K562 (cell line): ENCODE data around the gene PDRG1. TPM values are rescaled to one million over a fixed set of nuclear protein-coding genes. Genes with fewer than 3 reads are reported as not detected.

ENCODE experiments used
- ATAC-seq: fragments of 200-7000 bp; cut with Tn5 transposase; 3 replicates; pipeline ENCODE4 v1.9.1; 2020; ENCODE audit warnings: moderate library complexity
- BruUV-seq: library from RNA; stranded (reverse); fragments of 400-500 nt; replicated peaks from 2 replicates; lab custom pipeline; 2021; lab: Mats Ljungman, UMichigan
- CTCF ChIA-PET: fragments of 300-600 bp; formaldehyde crosslinking; extraction: SDS; loops from one replicate; lab custom pipeline; 2021; ENCODE audit warnings: low intra/inter-chr PET ratio; lab: Yijun Ruan, JAX
- POLR2A ChIA-PET: fragments of 300-600, 350-650 bp; sonication (Branson Sonifier 250); formaldehyde crosslinking; extraction: SDS; loops from one replicate; lab custom pipeline; 2021; ENCODE audit warnings: antibody characterized with exemption, inconsistent platforms; lab: Yijun Ruan, JAX
- DNase-seq, 4 experiments: peaks; one replicate each; pipeline versions ENCODE4 v3.0.0 to v3.0.0-alpha.2; 2011 to 2018; ENCODE audit warnings: low spot score in 3 of 4, mixed read lengths in 3 of 4; ENCODE audit errors: extremely low read depth in 1 of 4
- FAIRE-seq: peaks from 2 replicates; lab custom pipeline; 2011; peaks lifted over from hg19 to GRCh38; lab: Jason Lieb, UNC
- H2AFZ ChIP-seq: 2 replicates; pipeline ENCODE4 v1.6.0; 2011; ENCODE audit warnings: low read depth, low read length, control low read depth, inconsistent platforms
- H3K27ac ChIP-seq: fragments of 200-600 bp; 3 replicates; pipeline ENCODE4 v1.8.0; 2011; ENCODE audit warnings: low read depth, mild to moderate bottlenecking, control low read depth, inconsistent platforms, low read length, moderate library complexity, mixed read lengths; ENCODE audit errors: extremely low read depth
- H3K27me3 ChIP-seq, 2 experiments: fragments of 300-600 bp in 1 of 2; 2 replicates in 1 of 2; 3 replicates in 1 of 2; pipeline versions ENCODE4 v1.6.0 to v1.8.0; 2011; ENCODE audit warnings: inconsistent platforms in 2 of 2, low read length in 2 of 2, mild to moderate bottlenecking in 1 of 2, mixed read lengths in 1 of 2, moderate library complexity in 1 of 2; ENCODE audit not compliant: control insufficient read depth in 2 of 2, insufficient read depth in 2 of 2
- H3K36me3 ChIP-seq: fragments of 300-600 bp; 3 replicates; pipeline ENCODE4 v1.8.0; 2011; ENCODE audit warnings: mild to moderate bottlenecking, low read length, inconsistent platforms; ENCODE audit not compliant: control insufficient read depth, insufficient read depth
- H3K4me1 ChIP-seq, 2 experiments: fragments of 200-600 bp in 1 of 2; replicated peaks in 1 of 2; 2 replicates in 1 of 2; 3 replicates in 1 of 2; pipeline versions ENCODE4 v1.5.1 to v1.8.0; 2011; ENCODE audit warnings: inconsistent platforms in 2 of 2, low read length in 2 of 2, mild to moderate bottlenecking in 1 of 2, mixed read lengths in 1 of 2, moderate library complexity in 1 of 2; ENCODE audit not compliant: control insufficient read depth in 2 of 2, insufficient read depth in 2 of 2
- H3K4me2 ChIP-seq: 2 replicates; pipeline ENCODE4 v1.6.1; 2011; ENCODE audit warnings: low read length, control low read depth, inconsistent platforms, mixed read lengths; ENCODE audit not compliant: insufficient read depth
- H3K4me3 ChIP-seq: fragments of 200-600 bp; sonication (generic), shearing (Covaris generic); 2 replicates; pipeline ENCODE4 v1.5.1; 2016; ENCODE audit warnings: control low read depth, inconsistent platforms
- H3K79me2 ChIP-seq: fragments of 200-600 bp; 3 replicates; pipeline ENCODE4 v1.8.0; 2011; ENCODE audit warnings: low read length, inconsistent platforms; ENCODE audit not compliant: control insufficient read depth, insufficient read depth
- H3K9ac ChIP-seq, 2 experiments: 2 replicates each; pipeline versions ENCODE4 v1.6.0 to v1.6.1; 2011; ENCODE audit warnings: low read depth in 2 of 2, low read length in 2 of 2, control low read depth in 1 of 2, inconsistent platforms in 1 of 2, mild to moderate bottlenecking in 1 of 2, mixed read lengths in 1 of 2; ENCODE audit not compliant: insufficient read depth in 1 of 2
- H3K9me1 ChIP-seq: one replicate; pipeline ENCODE4 v1.6.0; 2011; ENCODE audit warnings: inconsistent platforms, mild to moderate bottlenecking, low read length, moderate library complexity; ENCODE audit not compliant: control insufficient read depth, insufficient read depth
- H3K9me3 ChIP-seq: replicated peaks from 2 replicates; pipeline ENCODE4 v1.5.1; 2011; ENCODE audit warnings: low read depth, low read length, inconsistent platforms; ENCODE audit not compliant: control insufficient read depth, insufficient read depth
- H4K20me1 ChIP-seq: replicated peaks from 2 replicates; pipeline ENCODE4 v1.6.1; 2011; ENCODE audit warnings: low read length, inconsistent platforms, mixed read lengths; ENCODE audit not compliant: control insufficient read depth, insufficient read depth
- FOXK2 ChIP-seq, 2 experiments: fragments of 450-650 bp; IDR thresholded peaks in 1 of 2; conservative IDR thresholded peaks in 1 of 2; 2 replicates each; pipeline ENCODE4 v1.6.1; 2016; ENCODE audit warnings: low read depth in 2 of 2, mild to moderate bottlenecking in 1 of 2
- KDM4B ChIP-seq, 2 experiments: fragments of 450-650 bp in 1 of 2; sonication (generic) in 1 of 2; IDR thresholded peaks; 2 replicates each; pipeline ENCODE4 v1.6.1; 2016 to 2017; ENCODE audit warnings: borderline replicate concordance in 2 of 2, antibody characterized with exemption in 1 of 2, low read depth in 1 of 2, mild to moderate bottlenecking in 1 of 2
- LCOR ChIP-seq: sonication (generic); formaldehyde crosslinking; IDR thresholded peaks from 2 replicates; pipeline ENCODE4 v1.8.0; 2022; ENCODE audit warnings: mild to moderate bottlenecking, missing genetic modification reagents
- MCM5 ChIP-seq: fragments of 450-650 bp; IDR thresholded peaks from 2 replicates; pipeline ENCODE4 v1.6.1; 2016; ENCODE audit warnings: low read depth
- MED1 ChIP-seq: sonication (generic); formaldehyde crosslinking; IDR thresholded peaks from 2 replicates; pipeline ENCODE4 v1.8.1; 2023; ENCODE audit warnings: missing genetic modification reagents, borderline replicate concordance
- MYBL2 ChIP-seq, 2 experiments: fragments of 450-650 bp in 1 of 2; sonication (generic) in 1 of 2; formaldehyde crosslinking in 1 of 2; IDR thresholded peaks; 2 replicates each; pipeline versions ENCODE4 v1.6.1 to v1.8.1; 2017 to 2022; ENCODE audit warnings: borderline replicate concordance in 1 of 2, inconsistent platforms in 1 of 2, low read depth in 1 of 2, mild to moderate bottlenecking in 1 of 2, missing genetic modification reagents in 1 of 2, moderate library complexity in 1 of 2
- NFXL1 ChIP-seq: fragments of 450-650 bp; formaldehyde crosslinking; IDR thresholded peaks from 2 replicates; pipeline ENCODE4 v1.4.0; 2021; ENCODE audit warnings: mild to moderate bottlenecking
- PHTF2 ChIP-seq: fragments of 250-450 bp; sonication (Bioruptor Pico); IDR thresholded peaks from 2 replicates; pipeline ENCODE4 v1.5.0; 2021; ENCODE audit warnings: mild to moderate bottlenecking
- RAD51 ChIP-seq: fragments of 450-650 bp; IDR thresholded peaks from 2 replicates; pipeline ENCODE4 v1.7.1; 2016; ENCODE audit warnings: low read depth, mild to moderate bottlenecking, borderline replicate concordance
- TBP ChIP-seq: optimal IDR thresholded peaks from 2 replicates; pipeline ENCODE3; 2011; ENCODE audit warnings: low read depth, low read length, improper control_type of control experiment
- XRCC5 ChIP-seq: fragments of 200-400 bp; formaldehyde crosslinking; IDR thresholded peaks from 2 replicates; pipeline ENCODE4 v1.6.1; 2017; ENCODE audit warnings: low read depth, mild to moderate bottlenecking, low read length
- YY1 ChIP-seq, 3 experiments: IDR thresholded peaks; 2 replicates each; pipeline ENCODE4 v1.6.1; 2011; ENCODE audit warnings: low read length in 2 of 3, mild to moderate bottlenecking in 2 of 3, moderate library complexity in 2 of 3, borderline replicate concordance in 1 of 3, control low read depth in 1 of 3, low read depth in 1 of 3; ENCODE audit not compliant: insufficient read depth in 3 of 3, insufficient replicate concordance in 2 of 3, control insufficient read depth in 1 of 3, insufficient read length in 1 of 3; ENCODE audit errors: extremely low read depth in 1 of 3
- ZNF175 ChIP-seq: fragments of 200-800 bp; sonication (Bioruptor generic); IDR thresholded peaks from 2 replicates; pipeline ENCODE4 v1.6.1; 2016; ENCODE audit warnings: low read depth, mild to moderate bottlenecking, missing genetic modification characterization, missing compliant biosample characterization
- ZNF212 ChIP-seq: fragments of 450-650 bp; formaldehyde crosslinking; IDR thresholded peaks from 2 replicates; pipeline ENCODE4 v1.4.0; 2020; ENCODE audit warnings: mild to moderate bottlenecking
- WGBS: fragments of 100-300 bp; shearing (Covaris generic); methylation state at CpG from one replicate; pipeline ENCODE4 v1.1.6; 2016; ENCODE audit warnings: low coverage, mixed read lengths; ENCODE audit not compliant: insufficient coverage; ENCODE audit errors: missing lambda C conversion rate; 5-methylcytosine and 5-hydroxymethylcytosine counted together
- in situ Hi-C: fragments of 300-500 bp; cut with MboI; formaldehyde crosslinking; loops from 4 replicates; pipeline ENCODE4 v1.15.0; 2018; ENCODE audit warnings: inconsistent platforms, mixed read lengths
- intact Hi-C: fragments of 100-400 bp; cut with micrococcal nuclease; formaldehyde crosslinking; loops from 2 replicates; pipeline ENCODE4 v1.14.2; 2022
- polyA plus RNA-seq, 8 experiments: library from polyadenylated mRNA; depleted of rRNA in 4 of 8; stranded (reverse) in 5 of 8; unstranded in 3 of 8; fragments of >200 nt; fragmentation: Nextera tagmentation in 2 of 8; fragmentation: Illumina TruSeq in 1 of 8; extraction: Ambion mirVana in 2 of 8; extraction: Trizol in 1 of 8; gene quantifications; 2 replicates each; pipeline versions ENCODE4 v1.2.1 to v1.2.3, GENCODE V29; 2011 to 2014; ENCODE audit warnings: inconsistent platforms in 1 of 8, missing spikeins in 1 of 8
- total RNA-seq, 7 experiments: library from RNA; depleted of rRNA in 6 of 7; stranded (reverse); fragments of >200 nt in 6 of 7; fragmentation: Illumina TruSeq in 2 of 7; extraction: Trizol in 2 of 7; gene quantifications; 2 replicates each; pipeline versions ENCODE4 v1.2.1 to v1.2.3, GENCODE V29; 2011 to 2021; ENCODE audit warnings: low replicate concordance in 1 of 7
- TF ChIP-seq, protein P1 (sequence below), 2 experiments: fragments of 200-800 bp in 1 of 2; sonication (Bioruptor generic) in 1 of 2; sonication (generic) in 1 of 2; formaldehyde crosslinking in 1 of 2; IDR thresholded peaks in 1 of 2; conservative IDR thresholded peaks in 1 of 2; 2 replicates each; pipeline versions ENCODE4 v1.5.0 to v1.6.1; 2016 to 2020; ENCODE audit warnings: missing compliant biosample characterization in 1 of 2, missing genetic modification characterization in 1 of 2, missing genetic modification reagents in 1 of 2
- TF ChIP-seq, protein P2 (sequence below): fragments of 250-450 bp; sonication (Bioruptor Pico); IDR thresholded peaks from 2 replicates; pipeline ENCODE4 v1.4.0; 2020; ENCODE audit warnings: borderline replicate concordance
- TF ChIP-seq, protein P3 (sequence below): fragments of 450-650 bp; IDR thresholded peaks from 2 replicates; pipeline ENCODE4 v1.6.1; 2016; ENCODE audit warnings: missing biosample characterization, missing genetic modification characterization

Gene PDRG1
- total and polyA plus RNA-seq, 9 of the 15 experiments (the other 6 are each of a cell fraction or from before 2014, with no cell fraction given), result 12.6 to 58.6 (median 26.1) TPM

DNA sequence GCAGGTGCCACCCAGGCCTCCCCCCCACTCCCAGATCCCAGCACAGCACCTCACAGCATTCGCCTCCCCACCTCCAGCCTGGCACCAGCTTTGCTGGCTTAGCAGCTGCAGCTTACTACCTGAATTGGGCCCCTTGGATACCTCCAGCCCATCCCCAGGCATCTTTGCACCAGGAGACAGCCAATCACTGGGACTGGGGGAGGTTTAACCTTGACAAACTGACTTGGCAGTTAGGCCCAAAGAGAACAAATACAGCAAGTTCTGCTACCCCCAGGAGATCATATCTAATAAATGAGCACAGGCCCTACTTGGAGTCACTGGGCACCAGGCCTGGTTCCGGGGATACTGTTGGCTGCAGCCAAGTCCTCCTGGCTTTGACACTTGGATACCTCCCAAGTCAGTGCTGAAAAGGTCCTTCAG lies 8.8 kb downstream of the PDRG1 start:
- ATAC-seq (no peak), DNase-seq (no peak), FAIRE-seq (no peak)
- 67% methylated on average over 2 of the region's 2 CpGs for WGBS
- H3K4me2 ChIP-seq, result no peak overlapping the region
- H2AFZ ChIP-seq, result no peak overlapping the region
- peaks cover 3% of the 10 kb centered on the region for H3K9me3 ChIP-seq
- no peak overlapping the region for H3K9ac ChIP-seq
- peaks cover 8% of the 10 kb centered on the region; the same call in 1 of the 2 replicates for H4K20me1 ChIP-seq
- CTCF ChIA-PET, result no interaction called here
- no peaks in the 10 kb centered on the region for H3K79me2 ChIP-seq
- BruUV-seq, result no TSS peak
- in situ Hi-C loops (no loop called here), intact Hi-C loops (no loop called here)
- POLR2A ChIA-PET, result interaction anchor here (0.8 to 2.1 kb wide), 2 partner anchors 9 to 371 kb away, joined by 3 to 6 read pairs; partner anchors contain the start of gene PDRG1
- H3K4me3 ChIP-seq, result no peak overlapping the region
- no peaks in the 10 kb centered on the region for H3K27me3 ChIP-seq
- peaks cover 42% of the 10 kb centered on the region for H3K36me3 ChIP-seq
- H3K27ac ChIP-seq, result no peak overlapping the region
- H3K9me1 ChIP-seq, result no peaks in the 10 kb centered on the region
- no peaks in the 10 kb centered on the region for H3K4me1 ChIP-seq
- TF ChIP-seq MYBL2 (IDR thresholded peaks at IDR 0.05; ENCODE audit: low read depth) (no peak), MYBL2 (CRISPR knock-in tag; IDR thresholded peaks at IDR 0.05; ENCODE audit: borderline replicate concordance) (no peak), KDM4B (IDR thresholded peaks at IDR 0.05; ENCODE audit: borderline replicate concordance in 2 of 2, low read depth in 1 of 2) (no peak), PHTF2 (CRISPR knock-in tag) (no peak), RAD51 (no peak), TBP (no peak), XRCC5 (no peak), YY1 (IDR thresholded peaks at IDR 0.05; ENCODE audit: borderline replicate concordance in 1 of 3, control insufficient read depth in 1 of 3, extremely low read depth in 1 of 3, insufficient read depth in 3 of 3, insufficient read length in 1 of 3, insufficient replicate concordance in 2 of 3, low read depth in 1 of 3, low read length in 2 of 3) (no peak), NFXL1 (CRISPR knock-in tag) (no peak), MCM5 (no peak), ZNF212 (no peak), FOXK2 (conservative IDR thresholded peaks at IDR 0.05 in 1 of 2, IDR thresholded peaks at IDR 0.05 in 1 of 2; ENCODE audit: low read depth in 2 of 2) (no peak), LCOR (CRISPR knock-in tag) (no peak), MED1 (CRISPR knock-in tag) (no peak), ZNF175 (CRISPR knock-in tag) (no peak)
- TF ChIP-seq, protein P1, sequence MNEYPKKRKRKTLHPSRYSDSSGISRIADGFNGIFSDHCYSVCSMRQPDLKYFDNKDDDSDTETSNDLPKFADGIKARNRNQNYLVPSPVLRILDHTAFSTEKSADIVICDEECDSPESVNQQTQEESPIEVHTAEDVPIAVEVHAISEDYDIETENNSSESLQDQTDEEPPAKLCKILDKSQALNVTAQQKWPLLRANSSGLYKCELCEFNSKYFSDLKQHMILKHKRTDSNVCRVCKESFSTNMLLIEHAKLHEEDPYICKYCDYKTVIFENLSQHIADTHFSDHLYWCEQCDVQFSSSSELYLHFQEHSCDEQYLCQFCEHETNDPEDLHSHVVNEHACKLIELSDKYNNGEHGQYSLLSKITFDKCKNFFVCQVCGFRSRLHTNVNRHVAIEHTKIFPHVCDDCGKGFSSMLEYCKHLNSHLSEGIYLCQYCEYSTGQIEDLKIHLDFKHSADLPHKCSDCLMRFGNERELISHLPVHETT (CRISPR knock-in tag; conservative IDR thresholded peaks at IDR 0.05 in 1 of 2, IDR thresholded peaks at IDR 0.05 in 1 of 2), result no peak
- TF ChIP-seq, protein P2, sequence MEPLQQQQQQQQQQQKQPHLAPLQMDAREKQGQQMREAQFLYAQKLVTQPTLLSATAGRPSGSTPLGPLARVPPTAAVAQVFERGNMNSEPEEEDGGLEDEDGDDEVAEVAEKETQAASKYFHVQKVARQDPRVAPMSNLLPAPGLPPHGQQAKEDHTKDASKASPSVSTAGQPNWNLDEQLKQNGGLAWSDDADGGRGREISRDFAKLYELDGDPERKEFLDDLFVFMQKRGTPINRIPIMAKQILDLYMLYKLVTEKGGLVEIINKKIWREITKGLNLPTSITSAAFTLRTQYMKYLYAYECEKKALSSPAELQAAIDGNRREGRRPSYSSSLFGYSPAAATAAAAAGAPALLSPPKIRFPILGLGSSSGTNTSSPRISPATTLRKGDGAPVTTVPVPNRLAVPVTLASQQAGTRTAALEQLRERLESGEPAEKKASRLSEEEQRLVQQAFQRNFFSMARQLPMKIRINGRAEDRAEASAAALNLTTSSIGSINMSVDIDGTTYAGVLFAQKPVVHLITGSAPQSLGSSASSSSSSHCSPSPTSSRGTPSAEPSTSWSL (CRISPR knock-in tag), result no peak
- TF ChIP-seq, protein P3, sequence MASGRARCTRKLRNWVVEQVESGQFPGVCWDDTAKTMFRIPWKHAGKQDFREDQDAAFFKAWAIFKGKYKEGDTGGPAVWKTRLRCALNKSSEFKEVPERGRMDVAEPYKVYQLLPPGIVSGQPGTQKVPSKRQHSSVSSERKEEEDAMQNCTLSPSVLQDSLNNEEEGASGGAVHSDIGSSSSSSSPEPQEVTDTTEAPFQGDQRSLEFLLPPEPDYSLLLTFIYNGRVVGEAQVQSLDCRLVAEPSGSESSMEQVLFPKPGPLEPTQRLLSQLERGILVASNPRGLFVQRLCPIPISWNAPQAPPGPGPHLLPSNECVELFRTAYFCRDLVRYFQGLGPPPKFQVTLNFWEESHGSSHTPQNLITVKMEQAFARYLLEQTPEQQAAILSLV (tag), result no peak
